A673 (cell line): Measurements from ENCODE around the gene SIDT1. TPM values are rescaled to one million over a fixed set of nuclear protein-coding genes. Genes with fewer than 3 reads are reported as not detected.

Experiments
- BruUV-seq: library from RNA; stranded (reverse); fragments of 400-500 nt; replicated peaks from 2 replicates; lab custom pipeline; 2021; lab: Mats Ljungman, UMichigan
- CTCF ChIA-PET: fragments of 300-600 bp; sonication (Branson Sonifier 250); formaldehyde crosslinking; loops from one replicate; lab custom pipeline; 2022; ENCODE audit warnings: antibody characterized with exemption; lab: Charles Lee
- POLR2A ChIA-PET: fragments of 300-600 bp; sonication (Branson Sonifier 250); formaldehyde crosslinking; loops from one replicate; lab custom pipeline; 2022; ENCODE audit warnings: antibody characterized with exemption; ENCODE audit not compliant: low non-redundant PET; lab: Charles Lee
- DNase-seq: peaks from one replicate; pipeline ENCODE4 v3.0.0-alpha.2; 2015; ENCODE audit warnings: low spot score
- H3K27ac ChIP-seq: fragments of 200-600 bp; sonication (generic); 2 replicates; pipeline ENCODE4 v1.5.1; 2016; ENCODE audit warnings: mixed run types, low read depth, mild to moderate bottlenecking, mixed read lengths, antibody characterized with exemption, low read length; ENCODE audit not compliant: poor library complexity, severe bottlenecking
- H3K27me3 ChIP-seq: fragments of 200-600 bp; sonication (generic); replicated peaks from 2 replicates; pipeline ENCODE4 v1.6.1; 2017; ENCODE audit warnings: mixed run types, low read depth, mild to moderate bottlenecking, mixed read lengths, antibody characterized with exemption, low read length; ENCODE audit not compliant: insufficient read depth, poor library complexity
- H3K36me3 ChIP-seq: fragments of 200-600 bp; sonication (generic); 2 replicates; pipeline ENCODE4 v1.6.1; 2016; ENCODE audit warnings: mixed run types, mild to moderate bottlenecking, mixed read lengths, antibody characterized with exemption, low read length; ENCODE audit not compliant: insufficient read depth, poor library complexity, severe bottlenecking
- H3K4me1 ChIP-seq: fragments of 200-600 bp; sonication (generic); 2 replicates; pipeline ENCODE4 v1.6.1; 2017; ENCODE audit warnings: mixed run types, mild to moderate bottlenecking, mixed read lengths, antibody characterized with exemption, low read length; ENCODE audit not compliant: insufficient read depth, poor library complexity, severe bottlenecking
- H3K4me3 ChIP-seq: fragments of 200-600 bp; sonication (generic); 2 replicates; pipeline ENCODE4 v1.5.1; 2016; ENCODE audit warnings: low read depth, mixed run types, mild to moderate bottlenecking, mixed read lengths, low read length; ENCODE audit not compliant: poor library complexity, severe bottlenecking
- H3K9me3 ChIP-seq: fragments of 200-600 bp; sonication (generic); 2 replicates; pipeline ENCODE4 v1.6.1; 2016; ENCODE audit warnings: mixed run types, low read depth, mild to moderate bottlenecking, mixed read lengths, antibody characterized with exemption, low read length; ENCODE audit not compliant: poor library complexity, severe bottlenecking
- CTCF ChIP-seq: fragments of 300-800, 200-600 bp; sonication (generic); conservative IDR thresholded peaks from 2 replicates; pipeline ENCODE4 v1.5.1; 2017; ENCODE audit warnings: low read depth, mild to moderate bottlenecking, antibody characterized with exemption, low read length, moderate library complexity, mixed read lengths
- EZH2 ChIP-seq: fragments of 200-600 bp; sonication (generic); IDR thresholded peaks from 2 replicates; pipeline ENCODE4 v1.6.1; 2017; ENCODE audit warnings: borderline replicate concordance, low read depth, mild to moderate bottlenecking, mixed read lengths, antibody characterized with exemption, low read length; ENCODE audit not compliant: poor library complexity, severe bottlenecking
- intact Hi-C: fragments of 100-400 bp; cut with micrococcal nuclease; formaldehyde crosslinking; loops from one replicate; pipeline ENCODE4 v1.10.0; 2022; ENCODE audit not compliant: unreplicated experiment
- total RNA-seq: library from RNA; stranded (reverse); gene quantifications from 2 replicates; pipeline ENCODE4 v1.2.3, GENCODE V29; 2021

Gene SIDT1
- total RNA-seq, 1 experiment from 2014 or later = not detected

GRCh38 chr3:113664523-113665094 lies 132.3 kb downstream of the SIDT1 start:
- BruUV-seq = no TSS peak
- POLR2A ChIA-PET = no interaction called here
- H3K4me3 ChIP-seq = no peak overlapping the region
- CTCF ChIA-PET = no interaction called here
- H3K27me3 ChIP-seq = no peaks in the 10 kb centered on the region
- no peak overlapping the region for H3K27ac ChIP-seq
- H3K9me3 ChIP-seq = no peaks in the 10 kb centered on the region
- TF ChIP-seq CTCF = no peak
- no peak for TF ChIP-seq EZH2
- DNase-seq = no peak
- peaks cover 10% of the 10 kb centered on the region for H3K4me1 ChIP-seq
- intact Hi-C loops = no loop called here
- no peaks in the 10 kb centered on the region for H3K36me3 ChIP-seq

- Histone ChIP-seq H3K27ac (no peak overlapping the region), H3K36me3 (no peaks in the 10 kb centered on the region), H3K4me1 (peaks cover 10% of the 10 kb centered on the region), H3K4me3 (no peak overlapping the region), H3K27me3 (no peaks in the 10 kb centered on the region), H3K9me3 (no peaks in the 10 kb centered on the region)
- ChIA-PET POLR2A (no interaction called here), CTCF (interaction anchor here (0.5 kb wide), 1 partner anchor 86 kb away, joined by 6 read pairs; no protein-coding TSS in a partner anchor)
- BruUV-seq = no TSS peak
- DNase-seq = peak; percentile 59
- no peak for TF ChIP-seq EZH2
- no peak for TF ChIP-seq CTCF
- intact Hi-C loops = no loop called here
These were observed 135.7 kb downstream of the SIDT1 start for GRCh38 chr3:113668015-113668414.

- intact Hi-C loops = no loop called here
- BruUV-seq = no TSS peak
- no peak for DNase-seq
- H3K4me3 ChIP-seq = no peak overlapping the region
- no peaks in the 10 kb centered on the region for H3K9me3 ChIP-seq
- TF ChIP-seq CTCF (no peak), EZH2 (no peak)
- POLR2A ChIA-PET = no interaction called here
- CTCF ChIA-PET = no interaction called here
- no peak overlapping the region for H3K27ac ChIP-seq
- no peaks in the 10 kb centered on the region for H3K36me3 ChIP-seq
- peaks cover under 1% of the 10 kb centered on the region for H3K4me1 ChIP-seq
- no peaks in the 10 kb centered on the region for H3K27me3 ChIP-seq
These were observed 141.2 kb downstream of the SIDT1 start for GRCh38 chr3:113673593-113673992.
